Thoracic aorta (tissue), 2 donors: ENCODE measurements around the gene MLST8. TPM values are rescaled to one million over a fixed set of nuclear protein-coding genes. Genes with fewer than 3 reads are reported as not detected.

Source experiments
- ATAC-seq: fragments of 150-250 bp; one replicate; pipeline ENCODE4 v1.8.0; 2017; ENCODE audit warnings: low read depth; ENCODE audit not compliant: insufficient number of reproducible peaks, low FRiP score
- DNase-seq: peaks from one replicate; pipeline ENCODE4 v3.0.0-alpha.2; 2020; ENCODE audit warnings: low spot score
- H3K27ac ChIP-seq, 2 donors: fragments of 200-600 bp; sonication (generic); 1 replicate in 1 of 2; 2 replicates in 1 of 2; pipeline ENCODE4 v1.5.1; 2016; ENCODE audit warnings: mild to moderate bottlenecking in 2 of 2, moderate library complexity in 2 of 2
- H3K27me3 ChIP-seq: fragments of 200-600 bp; sonication (generic); replicated peaks from 2 replicates; pipeline ENCODE4 v1.6.0; 2016; ENCODE audit warnings: mild to moderate bottlenecking; ENCODE audit not compliant: insufficient read depth
- H3K36me3 ChIP-seq: fragments of 200-600 bp; sonication (generic); one replicate; pipeline ENCODE4 v1.5.1; 2016
- H3K4me1 ChIP-seq, 2 donors: fragments of 200-600 bp; sonication (generic); 1 replicate in 1 of 2; 2 replicates in 1 of 2; pipeline versions ENCODE4 v1.5.1 to v1.6.0; 2016; ENCODE audit warnings: low read depth in 2 of 2, mild to moderate bottlenecking in 1 of 2; ENCODE audit not compliant: control insufficient read depth in 1 of 2
- H3K4me3 ChIP-seq: fragments of 200-600 bp; sonication (generic); 2 replicates; pipeline ENCODE4 v1.5.1; 2016; ENCODE audit warnings: mild to moderate bottlenecking
- H3K9me3 ChIP-seq: fragments of 200-600 bp; sonication (generic); 2 replicates; pipeline ENCODE4 v1.5.1; 2016
- CTCF ChIP-seq: fragments of 200-600 bp; sonication (generic); IDR thresholded peaks from one replicate; pipeline ENCODE4 v1.5.1; 2019; ENCODE audit warnings: antibody characterized with exemption
- total RNA-seq, 2 donors: library from RNA; depleted of rRNA; stranded (reverse); fragments of >200 nt; gene quantifications; one replicate each; pipeline versions ENCODE4 v1.1.0 to v1.2.3, GENCODE V29; 2016

The MLST8 gene
- total RNA-seq, 2 donors from 2014 or later = 13.7 to 47.7 TPM

GRCh38 chr16:2209258-2210008 lies 4.2 kb downstream of the MLST8 start:
- ATAC-seq (no peak), DNase-seq (no peak)
- peaks cover 23 to 40% of the 10 kb centered on the region in 2 donors for H3K4me1 ChIP-seq

GRCh38 chr16:2210009-2210332 lies 4.7 kb downstream of the MLST8 start:
- Histone ChIP-seq H3K27me3 (no peaks in the 10 kb centered on the region), H3K4me1 (peaks cover 23 to 34% of the 10 kb centered on the region in 2 donors), H3K4me3 (no peak overlapping the region), H3K27ac (no peak overlapping the region), H3K36me3 (peaks cover 18% of the 10 kb centered on the region), H3K9me3 (no peaks in the 10 kb centered on the region)
- no peak for TF ChIP-seq CTCF
- DNase-seq (no peak), ATAC-seq (no peak)

More at GRCh38 chr16:2209258-2210008, 4.2 kb downstream of the MLST8 start:
- Histone ChIP-seq H3K27ac (no peak overlapping the region), H3K27me3 (no peaks in the 10 kb centered on the region), H3K9me3 (no peaks in the 10 kb centered on the region), H3K36me3 (peaks cover 18% of the 10 kb centered on the region), H3K4me3 (no peak overlapping the region)
- TF ChIP-seq CTCF = no peak

- peaks cover 18% of the 10 kb centered on the region for H3K36me3 ChIP-seq
- ATAC-seq (no peak), DNase-seq (no peak)
- H3K4me3 ChIP-seq = no peak within 1 kb of the TSS
- H3K9me3 ChIP-seq = no peaks in the 10 kb centered on the region
- H3K27ac ChIP-seq = no peak within 1 kb of the TSS
- H3K27me3 ChIP-seq = no peaks in the 10 kb centered on the region
- H3K4me1 ChIP-seq = peaks cover 23 to 34% of the 10 kb centered on the region in 2 donors
- TF ChIP-seq CTCF = no peak
These were observed 5.4 kb downstream of the MLST8 start, which contains the start of gene BRICD5 for GRCh38 chr16:2210386-2211365. Gene BRICD5 (minus strand): TSS chr16:2210863. CDS start chr16:2210833, 30 bp downstream.

- H3K27me3 ChIP-seq = no peaks in the 10 kb centered on the region
- no peak overlapping the region for H3K4me3 ChIP-seq
- no peaks in the 10 kb centered on the region for H3K9me3 ChIP-seq
- DNase-seq (no peak), ATAC-seq (no peak)
- peaks cover 17 to 22% of the 10 kb centered on the region in 2 donors for H3K4me1 ChIP-seq
- no peak overlapping the region for H3K27ac ChIP-seq
- TF ChIP-seq CTCF = no peak
- peaks cover 18% of the 10 kb centered on the region for H3K36me3 ChIP-seq
These were observed 6.7 kb downstream of the MLST8 start for GRCh38 chr16:2211923-2212347.
